Jurkat, Clone E6-1 (cell line): Measurements from ENCODE around the gene CREG2.
A peak's percentile ranks its signal among the peaks of the same experiment; 100 is the strongest.
"Not testable (repeated sequence)": the region's sequence is repeated elsewhere in the genome, so short reads cannot be mapped to it uniquely, and the experiment has no call there.

Source experiments
- DNase-seq: peaks from one replicate; pipeline ENCODE4 v3.0.0-alpha.2; 2011; ENCODE audit warnings: low read depth, low spot score
- H3K4me3 ChIP-seq: 2 replicates; pipeline ENCODE4 v1.5.1; 2011; ENCODE audit warnings: mild to moderate bottlenecking, low read length, control low read depth, moderate library complexity

Gene CREG2

GRCh38 chr2:101355401-101356054, 31.8 kb downstream of the CREG2 start:
- H3K4me3 ChIP-seq = no peak overlapping the region
- DNase-seq = no peak

GRCh38 chr2:101354420-101355311, 32.6 kb downstream of the CREG2 start:
- DNase-seq = no peak
- no peak overlapping the region for H3K4me3 ChIP-seq

GRCh38 chr2:101352631-101353030, 34.7 kb downstream of the CREG2 start:
- DNase-seq, H3K4me3 ChIP-seq: not testable (repeated sequence)

- H3K4me3 ChIP-seq = no peak overlapping the region
- DNase-seq = no peak
Measured at GRCh38 chr2:101351207-101351606, 36.1 kb downstream of the CREG2 start.

GRCh38 chr2:101349893-101350662, 37.2 kb downstream of the CREG2 start:
- H3K4me3 ChIP-seq = no peak overlapping the region
- peak; percentile 31 for DNase-seq

- no peak overlapping the region for H3K4me3 ChIP-seq
- no peak for DNase-seq
Measured at GRCh38 chr2:101348883-101349282, 38.4 kb downstream of the CREG2 start.

GRCh38 chr2:101346909-101347308, 40.4 kb downstream of the CREG2 start:
- DNase-seq = no peak
- no peak overlapping the region for H3K4me3 ChIP-seq

GRCh38 chr2:101344137-101344536, 43.2 kb downstream of the CREG2 start:
- no peak overlapping the region for H3K4me3 ChIP-seq
- no peak for DNase-seq

- H3K4me3 ChIP-seq = no peak overlapping the region
- no peak for DNase-seq
Measured at GRCh38 chr2:101342625-101343008, 44.7 kb downstream of the CREG2 start.

GRCh38 chr2:101341901-101342624, 45.2 kb downstream of the CREG2 start:
- no peak overlapping the region for H3K4me3 ChIP-seq
- peak; percentile 62 for DNase-seq

GRCh38 chr2:101341421-101341820, 45.9 kb downstream of the CREG2 start:
- DNase-seq = peak; percentile 47
- H3K4me3 ChIP-seq = no peak overlapping the region

- no peak for DNase-seq
- H3K4me3 ChIP-seq = no peak overlapping the region
Measured at GRCh38 chr2:101340141-101340551, 47.2 kb downstream of the CREG2 start.

- no peak for DNase-seq
- no peak overlapping the region for H3K4me3 ChIP-seq
Measured at GRCh38 chr2:101339266-101339880, 47.9 kb downstream of the CREG2 start.

- DNase-seq = no peak
- H3K4me3 ChIP-seq = no peak overlapping the region
Measured at GRCh38 chr2:101337877-101338276, 49.4 kb downstream of the CREG2 start.

GRCh38 chr2:101332885-101333766, 54.2 kb downstream of the CREG2 start:
- no peak for DNase-seq
- no peak overlapping the region for H3K4me3 ChIP-seq

- no peak for DNase-seq
- no peak overlapping the region for H3K4me3 ChIP-seq
Measured at GRCh38 chr2:101331202-101331601, 56.1 kb downstream of the CREG2 start.

GRCh38 chr2:101330253-101330933, 56.9 kb downstream of the CREG2 start:
- DNase-seq = no peak
- no peak overlapping the region for H3K4me3 ChIP-seq
